GM12891 (cell line): ENCODE data around the gene DBN1.

Experiments
- PAX5 ChIP-seq: IDR thresholded peaks from 2 replicates; pipeline ENCODE4 v1.6.1; 2011; ENCODE audit warnings: low read length, moderate library complexity, mild to moderate bottlenecking; ENCODE audit not compliant: insufficient read depth, severe bottlenecking
- POLR2A ChIP-seq: IDR thresholded peaks from 2 replicates; pipeline ENCODE4 v1.6.1; 2011; ENCODE audit warnings: low read depth, low read length, control low read depth
- SPI1 ChIP-seq: IDR thresholded peaks from 2 replicates; pipeline ENCODE4 v1.6.1; 2011; ENCODE audit warnings: low read depth, low read length, control low read depth
- TAF1 ChIP-seq: IDR thresholded peaks from 2 replicates; pipeline ENCODE4 v1.6.1; 2011; ENCODE audit warnings: low read depth, low read length, control low read depth

DNA sequence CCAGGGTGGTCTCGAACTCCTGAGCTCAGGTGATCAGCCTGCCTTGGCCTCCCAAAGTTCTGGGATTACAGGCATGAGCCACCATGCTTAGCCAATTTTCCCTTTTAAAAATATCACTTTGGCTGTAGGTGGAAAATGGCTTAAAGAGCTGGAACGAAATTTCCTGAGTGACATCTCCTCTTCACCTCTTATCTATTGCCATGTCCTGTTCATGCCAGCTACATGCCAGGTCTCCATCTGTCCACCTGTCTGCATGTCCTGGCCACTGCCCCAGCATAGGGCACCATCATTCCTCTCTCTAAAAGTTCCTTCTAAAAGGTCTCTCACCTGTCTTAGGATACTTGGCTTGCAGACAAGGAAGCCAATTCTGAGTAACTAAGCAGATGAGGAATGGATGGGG is 49.8 kb downstream of the DBN1 start:
- TF ChIP-seq SPI1 (no peak), TAF1 (no peak), PAX5 (no peak), POLR2A (no peak)
